Measurements from ENCODE around the gene MYO19. TPM values are rescaled to one million over a fixed set of nuclear protein-coding genes. Genes with fewer than 3 reads are reported as not detected.

Gene MYO19
- total RNA-seq, 1 donor from 2014 or later = 85.6 TPM

- no peak for TF ChIP-seq CTCF (IDR thresholded peaks at IDR 0.05)
- intact Hi-C loops (cut with micrococcal nuclease) = no loop called here
- no peaks in the 10 kb centered on the region for H3K4me1 Mint-ChIP-seq
- ChIA-PET CTCF (no interaction called here), POLR2A (no interaction called here)
- ATAC-seq (ENCODE audit: low read depth) (no peak), DNase-seq (no peak)
- H3K27ac Mint-ChIP-seq = no peak overlapping the region
- no peaks in the 10 kb centered on the region for H3K27me3 Mint-ChIP-seq
- no peak overlapping the region for H3K4me3 Mint-ChIP-seq
- no peaks in the 10 kb centered on the region for H3K9me3 Mint-ChIP-seq
- H3K36me3 Mint-ChIP-seq (ENCODE audit: low read depth) = peaks cover 57% of the 10 kb centered on the region
These were observed 9.6 kb downstream of the MYO19 start for GRCh38 chr17:36525113-36525512.

- ATAC-seq (ENCODE audit: low read depth) (no peak), DNase-seq (no peak)
- CTCF ChIA-PET = interaction anchor here (1.2 kb wide), 1 partner anchor 10 kb away, joined by 5 read pairs; the partner anchor contains the start of genes MYO19 and PIGW
- H3K27ac Mint-ChIP-seq = no peak overlapping the region
- intact Hi-C loops (cut with micrococcal nuclease) = no loop called here
- no peak for TF ChIP-seq CTCF (IDR thresholded peaks at IDR 0.05)
- H3K4me1 Mint-ChIP-seq = peaks cover 2% of the 10 kb centered on the region
- H3K4me3 Mint-ChIP-seq = no peak overlapping the region
- peaks cover 59% of the 10 kb centered on the region for H3K36me3 Mint-ChIP-seq (ENCODE audit: low read depth)
- no peaks in the 10 kb centered on the region for H3K9me3 Mint-ChIP-seq
- H3K27me3 Mint-ChIP-seq = no peaks in the 10 kb centered on the region
- POLR2A ChIA-PET = interaction anchor here (0.6 to 1.4 kb wide), 2 partner anchors 10 to 34 kb away, joined by 6 to 10 read pairs; partner anchors contain the start of genes MYO19 and PIGW
These were observed 10.2 kb downstream of the MYO19 start for GRCh38 chr17:36524428-36524876.

- H3K27me3 Mint-ChIP-seq = no peaks in the 10 kb centered on the region
- ATAC-seq (ENCODE audit: low read depth) (no peak), DNase-seq (no peak)
- TF ChIP-seq CTCF (IDR thresholded peaks at IDR 0.05) = no peak
- no peak overlapping the region for H3K4me3 Mint-ChIP-seq
- CTCF ChIA-PET = interaction anchor here (0.6 kb wide), 1 partner anchor 62 kb away, joined by 3 read pairs; no protein-coding TSS in a partner anchor
- POLR2A ChIA-PET = no interaction called here
- intact Hi-C loops (cut with micrococcal nuclease) = no loop called here
- peaks cover 13% of the 10 kb centered on the region for H3K4me1 Mint-ChIP-seq
- H3K36me3 Mint-ChIP-seq (ENCODE audit: low read depth) = peaks cover 59% of the 10 kb centered on the region
- no peaks in the 10 kb centered on the region for H3K9me3 Mint-ChIP-seq
- H3K27ac Mint-ChIP-seq = no peak overlapping the region
These were observed 11.6 kb downstream of the MYO19 start for GRCh38 chr17:36523113-36523512.

GRCh38 chr17:36515837-36516236, 18.8 kb downstream of the MYO19 start:
- intact Hi-C loops (cut with micrococcal nuclease) = no loop called here
- Mint-ChIP-seq H3K27ac (no peak overlapping the region), H3K27me3 (no peaks in the 10 kb centered on the region), H3K4me1 (peaks cover 13% of the 10 kb centered on the region), H3K36me3 (ENCODE audit: low read depth) (peaks cover 42% of the 10 kb centered on the region), H3K9me3 (no peaks in the 10 kb centered on the region), H3K4me3 (no peak overlapping the region)
- CTCF ChIA-PET = interaction anchor here (1.1 kb wide), 1 partner anchor 26 kb away, joined by 3 read pairs; no protein-coding TSS in a partner anchor
- no peak for TF ChIP-seq CTCF (IDR thresholded peaks at IDR 0.05)
- ATAC-seq (ENCODE audit: low read depth) (no peak), DNase-seq (no peak)
- POLR2A ChIA-PET = no interaction called here

GRCh38 chr17:36514856-36515255, 19.8 kb downstream of the MYO19 start:
- peaks cover 39% of the 10 kb centered on the region for H3K36me3 Mint-ChIP-seq (ENCODE audit: low read depth)
- DNase-seq = no peak
- ATAC-seq (ENCODE audit: low read depth) = no peak
- H3K4me3 Mint-ChIP-seq = no peak overlapping the region
- ChIA-PET POLR2A (no interaction called here), CTCF (interaction anchor here (1.1 kb wide), 1 partner anchor 25 kb away, joined by 3 read pairs; no protein-coding TSS in a partner anchor)
- H3K27ac Mint-ChIP-seq = no peak overlapping the region
- no peaks in the 10 kb centered on the region for H3K9me3 Mint-ChIP-seq
- TF ChIP-seq CTCF (IDR thresholded peaks at IDR 0.05) = no peak
- H3K4me1 Mint-ChIP-seq = peaks cover 13% of the 10 kb centered on the region
- intact Hi-C loops (cut with micrococcal nuclease) = no loop called here
- H3K27me3 Mint-ChIP-seq = no peaks in the 10 kb centered on the region

All from activated B cell treated with CpG ODN at 0.5 μM for 24 hours (primary cell).